ENCODE measurements around the gene OR12D2. TPM values are rescaled to one million over a fixed set of nuclear protein-coding genes. Genes with fewer than 3 reads are reported as not detected.
"Not testable (repeated sequence)": the region's sequence is repeated elsewhere in the genome, so short reads cannot be mapped to it uniquely, and the experiment has no call there.

The OR12D2 gene
- total and polyA plus RNA-seq, 5 donors from 2014 or later: not detected

DNA sequence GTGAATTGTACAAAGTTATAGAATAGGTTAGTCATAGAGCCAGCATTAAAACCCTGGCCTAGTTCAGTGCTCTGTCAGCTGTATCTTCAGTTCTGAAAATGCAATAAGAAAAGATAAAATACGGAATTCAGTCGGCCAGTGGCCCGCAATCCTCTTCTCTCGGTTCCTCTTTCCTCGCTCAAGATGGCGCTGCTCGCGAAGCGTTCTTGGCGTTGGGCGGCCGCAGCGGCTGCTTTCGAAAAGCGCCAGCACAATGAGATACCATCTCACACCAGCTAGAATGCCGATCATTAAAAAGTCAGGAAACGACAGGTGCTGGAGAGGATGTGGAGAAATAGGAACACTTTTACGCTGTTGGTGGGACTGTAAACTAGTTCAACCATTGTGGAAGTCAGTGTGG, 41.3 kb downstream of the OR12D2 start:
- ATAC-seq (ENCODE audit: low read depth in 2 of 2); H3K36me3 ChIP-seq (ENCODE audit: control insufficient read depth, insufficient read depth, low read length); H3K9me3 ChIP-seq (ENCODE audit: control insufficient read depth in 2 of 2, low read length in 2 of 2); H3K27ac Mint-ChIP-seq; H3K36me3 Mint-ChIP-seq; H3K4me1 Mint-ChIP-seq; H3K27ac ChIP-seq (ENCODE audit: insufficient read depth, low read length, poor library complexity, severe bottlenecking); DNase-seq; H3K9me3 Mint-ChIP-seq; H3K4me1 ChIP-seq (ENCODE audit: control insufficient read depth, insufficient read depth, low read length, poor library complexity, severe bottlenecking); H3K4me3 Mint-ChIP-seq; H3K4me3 ChIP-seq (ENCODE audit: low read depth, low read length): not testable (repeated sequence)
- H3K27me3 ChIP-seq (ENCODE audit: control insufficient read depth, insufficient read depth, low read length): peaks cover 10% of the 10 kb centered on the region
- peaks cover 27% of the 10 kb centered on the region for H3K27me3 Mint-ChIP-seq

DNA sequence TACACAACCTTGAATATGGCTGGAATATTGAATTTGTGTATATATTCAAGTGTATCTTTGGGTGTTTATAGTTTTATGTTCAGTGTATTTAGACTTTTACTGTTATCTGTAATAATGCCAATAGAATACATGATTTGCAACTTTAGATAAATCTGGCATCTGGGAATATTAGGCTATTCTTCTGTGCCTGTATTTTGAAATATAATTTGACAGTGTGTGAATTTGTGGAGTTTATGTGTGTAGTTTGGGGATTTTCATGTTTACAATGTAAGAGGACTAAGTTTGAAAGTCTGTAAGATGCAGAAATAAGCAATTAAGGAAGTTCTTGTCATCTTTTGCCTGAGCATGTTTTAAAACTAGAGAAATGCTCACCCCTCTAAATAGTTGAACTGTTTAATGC, 43.6 kb downstream of the OR12D2 start, which contains the start of gene OR10C1:
Gene OR10C1 (plus strand): TSS at position 301 of the 400 bp plus-strand sequence. CDS start 710 bp downstream, outside the sequence.
- Histone ChIP-seq H3K27me3 (ENCODE audit: control insufficient read depth, insufficient read depth, low read length) (peaks cover 1% of the 10 kb centered on the region), H3K36me3 (ENCODE audit: control insufficient read depth, insufficient read depth, low read length) (no peaks in the 10 kb centered on the region), H3K4me3 (ENCODE audit: low read depth, low read length) (no peak within 1 kb of the TSS), H3K9me3 (ENCODE audit: control insufficient read depth in 2 of 2, low read length in 2 of 2) (no peaks in the 10 kb centered on the region), H3K4me1 (ENCODE audit: control insufficient read depth, insufficient read depth, low read length, poor library complexity, severe bottlenecking) (no peaks in the 10 kb centered on the region), H3K27ac (ENCODE audit: insufficient read depth, low read length, poor library complexity, severe bottlenecking) (no peak within 1 kb of the TSS)
- no peak for DNase-seq
- H3K27ac Mint-ChIP-seq: no peak within 1 kb of the TSS
- peaks cover 0 to 4% (median 0%) of the 10 kb centered on the region in 7 donors for H3K9me3 Mint-ChIP-seq
- no peaks in the 10 kb centered on the region for H3K36me3 Mint-ChIP-seq
- H3K4me3 Mint-ChIP-seq: no peak within 1 kb of the TSS
- H3K27me3 Mint-ChIP-seq: peaks cover 40% of the 10 kb centered on the region
- ATAC-seq (ENCODE audit: low read depth in 2 of 2): no peak
- H3K4me1 Mint-ChIP-seq: no peaks in the 10 kb centered on the region

DNA sequence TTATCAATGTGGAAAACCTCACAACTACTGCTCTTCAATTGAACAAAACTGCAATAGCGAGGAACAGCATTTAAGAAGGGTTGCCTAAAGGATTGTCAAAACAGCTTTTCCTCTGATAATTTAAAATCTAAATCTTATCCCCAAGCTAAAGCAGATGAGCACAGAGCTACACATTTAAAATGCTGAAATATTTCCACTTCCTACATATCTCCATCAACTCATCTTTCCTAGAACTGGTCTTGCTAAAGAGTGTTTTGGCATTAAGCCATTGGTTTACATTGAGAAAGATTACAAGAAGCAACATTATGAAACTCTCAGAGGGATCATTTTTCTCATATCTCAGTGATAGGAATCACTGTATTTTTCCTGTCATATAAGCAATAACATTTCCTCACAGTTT, 47.3 kb downstream of the OR12D2 start:
- Mint-ChIP-seq H3K27me3 (peaks cover 36% of the 10 kb centered on the region), H3K4me3 (no peak overlapping the region), H3K4me1 (no peaks in the 10 kb centered on the region), H3K27ac (no peak overlapping the region), H3K9me3 (peaks cover 0 to 4% (median 4%) of the 10 kb centered on the region in 7 donors), H3K36me3 (no peaks in the 10 kb centered on the region)
- ATAC-seq (ENCODE audit: low read depth in 2 of 2) (no peak), DNase-seq (no peak)
- H3K9me3 ChIP-seq (ENCODE audit: control insufficient read depth in 2 of 2, low read length in 2 of 2): no peaks in the 10 kb centered on the region
- H3K4me1 ChIP-seq (ENCODE audit: control insufficient read depth, insufficient read depth, low read length, poor library complexity, severe bottlenecking): no peaks in the 10 kb centered on the region
- H3K27ac ChIP-seq (ENCODE audit: insufficient read depth, low read length, poor library complexity, severe bottlenecking): no peak overlapping the region
- no peaks in the 10 kb centered on the region for H3K36me3 ChIP-seq (ENCODE audit: control insufficient read depth, insufficient read depth, low read length)
- no peak overlapping the region for H3K4me3 ChIP-seq (ENCODE audit: low read depth, low read length)
- peaks cover 4% of the 10 kb centered on the region for H3K27me3 ChIP-seq (ENCODE audit: control insufficient read depth, insufficient read depth, low read length)

DNA sequence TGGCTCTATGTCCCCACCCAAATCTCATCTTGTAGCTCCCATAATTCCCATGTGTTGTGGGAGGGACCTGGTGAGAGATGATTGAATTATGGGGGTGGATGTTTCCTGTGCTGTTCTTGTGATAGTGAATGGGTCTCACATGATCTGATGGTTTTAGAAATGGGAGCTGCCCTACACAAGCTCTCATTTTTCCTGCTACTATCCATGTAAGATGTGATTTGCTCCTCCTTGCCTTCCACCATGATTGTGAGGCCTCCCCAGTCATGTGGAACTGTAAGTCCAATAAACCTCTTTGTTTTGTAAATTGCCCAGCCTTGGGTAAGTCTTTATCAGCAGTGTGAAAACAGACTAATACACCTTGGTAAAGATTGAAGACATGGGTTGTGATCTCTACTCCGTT, 48.6 kb downstream of the OR12D2 start:
- H3K4me1 ChIP-seq (ENCODE audit: control insufficient read depth, insufficient read depth, low read length, poor library complexity, severe bottlenecking); H3K27me3 ChIP-seq (ENCODE audit: control insufficient read depth, insufficient read depth, low read length); H3K9me3 Mint-ChIP-seq; H3K36me3 ChIP-seq (ENCODE audit: control insufficient read depth, insufficient read depth, low read length); H3K27ac ChIP-seq (ENCODE audit: insufficient read depth, low read length, poor library complexity, severe bottlenecking); H3K4me3 Mint-ChIP-seq; H3K4me3 ChIP-seq (ENCODE audit: low read depth, low read length); ATAC-seq (ENCODE audit: low read depth in 2 of 2); DNase-seq; H3K36me3 Mint-ChIP-seq; H3K4me1 Mint-ChIP-seq; H3K9me3 ChIP-seq (ENCODE audit: control insufficient read depth in 2 of 2, low read length in 2 of 2); H3K27ac Mint-ChIP-seq: not testable (repeated sequence)
- H3K27me3 Mint-ChIP-seq: peaks cover 42% of the 10 kb centered on the region

Other genes starting within 250 kb of the OR12D2 start
- gene OR2J2, start 224.7 kb upstream of the OR12D2 start, total RNA-seq: not detected
- gene OR2J2, start 224.7 kb upstream of the OR12D2 start, polyA plus RNA-seq: not detected
- not detected for gene OR14J1, start 93.9 kb upstream of the OR12D2 start, total RNA-seq
- not detected for gene OR14J1, start 93.9 kb upstream of the OR12D2 start, polyA plus RNA-seq
- not detected for gene OR5V1, start 26.8 kb upstream of the OR12D2 start, total RNA-seq
- not detected for gene OR5V1, start 26.8 kb upstream of the OR12D2 start, polyA plus RNA-seq
- gene OR12D3, start 20.3 kb upstream of the OR12D2 start, total RNA-seq: not detected
- not detected for gene OR12D3, start 20.3 kb upstream of the OR12D2 start, polyA plus RNA-seq
- gene OR12D1, start 19.3 kb downstream of the OR12D2 start, total RNA-seq: not detected
- gene OR12D1, start 19.3 kb downstream of the OR12D2 start, polyA plus RNA-seq: not detected
- gene OR10C1, start 43.7 kb downstream of the OR12D2 start, total RNA-seq: not detected
- not detected for gene OR10C1, start 43.7 kb downstream of the OR12D2 start, polyA plus RNA-seq
- not detected for gene OR11A1, start 61.4 kb downstream of the OR12D2 start, total RNA-seq
- gene OR11A1, start 61.4 kb downstream of the OR12D2 start, polyA plus RNA-seq: not detected
- not detected for gene OR2H1, start 61.5 kb downstream of the OR12D2 start, total RNA-seq
- gene OR2H1, start 61.5 kb downstream of the OR12D2 start, polyA plus RNA-seq: not detected
- not detected for gene MAS1L, start 92.3 kb downstream of the OR12D2 start, total RNA-seq
- not detected for gene MAS1L, start 92.3 kb downstream of the OR12D2 start, polyA plus RNA-seq
- gene UBD, start 164.1 kb downstream of the OR12D2 start, total RNA-seq: not detected
- gene UBD, start 164.1 kb downstream of the OR12D2 start, polyA plus RNA-seq: not detected
- not detected for gene OR2H2, start 189.5 kb downstream of the OR12D2 start, total RNA-seq
- gene OR2H2, start 189.5 kb downstream of the OR12D2 start, polyA plus RNA-seq: not detected
- 56.3 TPM for gene GABBR1, start 237.6 kb downstream of the OR12D2 start, total RNA-seq
- 1 to 10 TPM in 3 of 4 donors, under 1 TPM in 1; 0.60 to 1.8 (median 1.5) TPM for gene GABBR1, start 237.6 kb downstream of the OR12D2 start, polyA plus RNA-seq